GM06990 (cell line): ENCODE measurements around the gene AASDH.

Experiments used
- DNase-seq: peaks from one replicate; pipeline ENCODE4 v3.0.0-alpha.2; 2011; ENCODE audit not compliant: insufficient read length; ENCODE audit errors: extremely low read depth
- H3K27me3 ChIP-seq: replicated peaks from 2 replicates; pipeline ENCODE4 v1.6.0; 2011; ENCODE audit warnings: low read length; ENCODE audit not compliant: control insufficient read depth, insufficient read depth
- H3K36me3 ChIP-seq: 2 replicates; pipeline ENCODE4 v1.5.1; 2011; ENCODE audit warnings: low read length; ENCODE audit not compliant: control insufficient read depth, insufficient read depth
- H3K4me3 ChIP-seq: replicated peaks from 2 replicates; pipeline ENCODE4 v1.5.1; 2011; ENCODE audit warnings: low read depth, mild to moderate bottlenecking, control low read depth, low read length
- CTCF ChIP-seq: IDR thresholded peaks from 2 replicates; pipeline ENCODE4 v1.5.1; 2011; ENCODE audit warnings: low read length, control low read depth, mild to moderate bottlenecking, inconsistent platforms; ENCODE audit not compliant: insufficient read depth, poor library complexity, severe bottlenecking

The AASDH gene

GRCh38 chr4:56289934-56290333, 97.4 kb downstream of the AASDH start:
- DNase-seq: no peak
- 0 out of 2 replicates have a peak overlapping the region, but pooled peaks have one; percentile 10 for H3K4me3 ChIP-seq
- TF ChIP-seq CTCF: no peak
- no peaks in the 10 kb centered on the region for H3K27me3 ChIP-seq
- H3K36me3 ChIP-seq: no peaks in the 10 kb centered on the region

- Histone ChIP-seq H3K27me3 (no peaks in the 10 kb centered on the region), H3K36me3 (no peaks in the 10 kb centered on the region), H3K4me3 (no peak overlapping the region)
- no peak for DNase-seq
- no peak for TF ChIP-seq CTCF
Observed at GRCh38 chr4:56288663-56289062, 98.6 kb downstream of the AASDH start.
